ENCODE measurements around the gene NOP16.
A peak's percentile ranks its signal among the peaks of the same experiment; 100 is the strongest.

NOP16 gene

DNA sequence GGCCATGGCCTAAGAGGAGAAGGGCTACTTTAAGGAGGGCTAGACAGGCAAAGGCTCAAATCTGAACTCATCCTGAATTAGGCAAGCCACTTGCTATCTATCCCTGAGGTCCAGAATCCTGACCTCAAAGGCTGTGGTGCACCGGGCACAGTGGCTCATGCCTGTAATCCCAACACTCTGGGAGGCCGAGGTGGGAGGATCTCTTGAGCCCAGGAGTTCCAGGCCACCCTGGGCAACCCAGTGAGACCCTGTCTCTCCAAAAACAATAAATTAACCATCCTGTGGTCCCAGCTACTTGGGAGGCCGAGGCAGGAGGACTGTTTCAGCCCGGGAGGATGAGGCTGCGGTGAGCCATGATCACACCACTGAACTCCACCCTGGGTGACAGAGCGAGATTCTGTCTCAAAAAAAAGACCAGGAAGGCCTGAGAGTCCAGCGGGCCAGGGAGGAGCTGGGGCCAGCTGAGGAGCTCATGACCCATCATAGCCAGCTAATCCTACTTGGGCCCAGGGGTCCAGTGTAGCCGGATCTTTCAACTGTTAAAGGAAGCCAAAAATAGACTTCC is 4.0 kb downstream of the NOP16 start:
- DNase-seq = no peak

DNA sequence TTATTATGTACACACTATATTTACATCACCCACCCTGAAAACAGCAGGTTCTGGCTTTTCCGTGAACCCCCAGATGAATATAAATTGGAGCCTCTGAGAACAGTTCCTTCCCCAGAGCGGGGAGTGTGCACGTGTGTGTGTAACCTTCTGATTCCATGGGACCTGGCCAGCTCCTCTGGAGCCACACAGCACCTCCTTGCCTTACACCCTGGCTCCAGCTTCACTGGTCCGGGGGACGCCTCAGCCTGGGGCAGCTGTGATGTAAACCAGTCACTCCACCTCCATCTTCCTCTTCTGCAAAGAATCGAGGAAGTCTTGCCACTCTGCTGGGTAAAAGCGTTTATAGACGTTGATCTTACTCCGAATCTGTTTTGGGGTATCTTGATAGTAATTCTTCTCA is 4.4 kb downstream of the NOP16 start:
- DNase-seq = no peak

GRCh38 chr5:176383248-176383905 is 5.0 kb downstream of the NOP16 start:
- no peak for DNase-seq

GRCh38 chr5:176382721-176383120 is 5.7 kb downstream of the NOP16 start:
- DNase-seq = no peak

DNA sequence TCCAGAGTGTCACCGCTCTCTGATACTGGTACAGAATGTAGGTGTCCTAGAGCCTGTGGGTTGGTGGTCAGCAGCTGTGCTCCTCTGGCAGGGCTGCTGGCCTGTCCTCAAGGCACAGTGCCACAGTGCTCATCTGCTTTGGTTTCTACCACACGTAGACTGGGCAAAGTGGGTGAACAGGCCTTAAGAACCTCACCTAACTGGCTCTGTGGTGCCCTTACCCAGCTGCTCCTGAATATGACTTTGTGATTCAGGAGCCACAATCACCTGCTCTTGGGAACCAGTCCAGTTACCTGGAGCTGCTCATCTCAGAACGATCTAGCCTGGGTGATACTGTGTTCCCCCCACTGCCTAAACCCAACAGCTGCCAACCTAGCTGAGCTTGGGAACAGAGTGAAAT is 6.4 kb downstream of the NOP16 start:
- no peak for DNase-seq

- no peak for DNase-seq
Observed at GRCh38 chr5:176381423-176381822, 7.0 kb downstream of the NOP16 start.

DNA sequence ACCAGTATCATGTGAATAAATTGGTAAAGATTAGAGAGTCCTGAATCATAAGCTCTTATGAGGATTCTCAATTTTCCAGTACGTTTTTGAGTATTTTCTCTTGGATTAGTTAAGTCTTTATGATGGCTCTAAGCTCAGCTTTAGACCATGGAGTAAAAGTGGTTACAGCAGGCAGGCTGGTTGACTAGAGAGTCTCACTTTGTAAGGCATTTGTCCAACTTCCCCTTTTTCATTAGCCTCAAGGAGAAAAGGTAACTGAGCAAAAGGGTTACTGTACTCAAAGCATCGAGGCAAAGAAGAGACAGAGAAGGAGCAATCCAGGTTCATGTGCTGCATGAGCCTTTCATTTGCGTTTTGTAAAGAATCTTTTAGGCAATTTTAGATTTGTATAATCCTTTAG is 8.5 kb downstream of the NOP16 start:
- no peak for DNase-seq

- DNase-seq = no peak
Observed at GRCh38 chr5:176373100-176373818, 15.1 kb downstream of the NOP16 start.

- no peak for DNase-seq
Observed at GRCh38 chr5:176371621-176372539, 16.5 kb downstream of the NOP16 start.

- no peak for DNase-seq
Observed at GRCh38 chr5:176369934-176370711, 18.3 kb downstream of the NOP16 start.

- DNase-seq = no peak
Observed at GRCh38 chr5:176368726-176369125, 19.7 kb downstream of the NOP16 start.

GRCh38 chr5:176366232-176366894 is 22.0 kb downstream of the NOP16 start:
- DNase-seq = no peak

DNA sequence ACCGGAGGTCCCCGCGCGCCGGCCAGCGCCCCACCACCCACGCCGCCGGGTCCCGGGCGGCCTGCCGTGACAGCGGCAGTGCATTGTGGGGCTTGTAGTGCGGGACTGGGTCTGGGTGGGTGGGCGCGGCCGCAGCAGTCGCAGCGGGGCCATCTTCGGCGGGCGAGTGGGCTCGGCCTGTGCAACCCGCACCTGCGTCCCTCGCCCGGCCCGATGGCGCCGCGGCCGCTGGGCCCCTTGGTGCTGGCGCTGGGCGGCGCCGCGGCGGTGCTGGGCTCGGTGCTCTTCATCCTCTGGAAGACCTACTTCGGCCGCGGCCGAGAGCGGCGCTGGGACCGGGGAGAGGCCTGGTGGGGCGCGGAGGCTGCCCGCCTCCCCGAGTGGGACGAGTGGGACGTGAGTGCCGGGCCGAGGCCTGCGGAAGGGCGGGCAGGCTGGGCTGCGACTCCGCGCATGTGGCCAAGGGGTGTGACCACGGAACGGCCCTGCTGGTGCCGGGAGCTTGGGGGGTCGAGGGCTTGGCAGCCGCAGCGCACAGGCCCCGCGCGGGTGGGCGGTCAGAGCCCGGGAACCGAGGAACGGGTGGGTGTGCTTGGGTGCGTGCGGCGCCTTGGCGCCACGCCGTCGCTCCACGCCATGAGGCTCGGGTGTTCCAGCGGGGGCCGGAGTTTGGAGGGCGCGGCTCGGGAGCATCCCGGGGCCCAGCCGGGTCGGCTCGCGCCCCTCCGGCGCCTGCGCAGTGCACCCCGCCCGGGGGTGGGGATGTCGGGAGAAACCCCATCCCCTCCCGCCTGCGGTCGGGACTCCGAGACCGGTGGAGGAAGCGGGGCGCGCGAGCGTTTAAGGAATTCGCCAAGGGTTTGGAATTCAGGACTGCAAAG is 22.8 kb downstream of the NOP16 start, which contains the start of gene ARL10:
TSS of gene ARL10 (plus strand) at position 137 of the 881 bp plus-strand sequence. CDS start at position 214, 77 bp downstream.
- DNase-seq = no peak

DNA sequence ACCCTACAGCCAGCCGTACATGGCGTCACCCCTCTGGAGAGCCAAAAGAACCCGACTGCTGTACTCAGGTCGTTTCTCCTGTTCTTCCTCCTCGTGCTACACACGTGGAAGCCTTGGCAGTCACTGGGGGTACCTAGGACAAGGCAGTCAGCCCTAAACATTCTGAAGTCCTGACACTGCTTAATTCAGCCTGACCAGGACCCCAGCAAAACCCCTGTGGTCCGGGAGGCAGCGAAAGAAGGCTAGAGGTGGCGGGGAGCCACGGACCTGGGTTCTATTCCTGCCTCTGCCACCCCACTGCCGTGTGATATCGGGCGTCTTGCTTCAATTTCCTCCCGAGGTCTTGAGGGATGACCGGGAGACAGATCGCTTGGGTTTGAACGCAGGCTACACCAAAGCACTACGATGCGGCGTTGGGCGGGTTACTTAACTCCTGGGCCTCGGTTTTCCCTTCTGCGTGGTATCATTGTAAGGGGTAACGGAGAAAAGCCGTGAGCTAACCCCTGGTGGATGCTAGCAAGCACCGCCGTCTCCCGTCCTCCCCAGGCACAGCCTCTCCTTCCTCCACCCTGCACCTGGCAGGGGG is 23.5 kb downstream of the NOP16 start:
- DNase-seq = no peak

DNA sequence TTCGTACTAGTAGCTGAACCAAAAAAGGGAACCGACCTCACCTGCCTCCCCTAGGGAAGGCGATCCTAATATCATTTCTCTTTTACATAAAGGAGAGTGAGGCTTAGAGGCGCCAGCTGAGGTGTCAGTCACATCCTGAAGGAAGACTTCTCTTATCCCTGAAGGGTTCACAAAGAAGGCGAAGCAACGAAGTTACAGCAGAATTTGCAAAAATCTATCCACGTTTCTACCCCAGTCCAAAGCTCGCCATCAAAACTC is 26.2 kb downstream of the NOP16 start:
- DNase-seq = no peak

DNA sequence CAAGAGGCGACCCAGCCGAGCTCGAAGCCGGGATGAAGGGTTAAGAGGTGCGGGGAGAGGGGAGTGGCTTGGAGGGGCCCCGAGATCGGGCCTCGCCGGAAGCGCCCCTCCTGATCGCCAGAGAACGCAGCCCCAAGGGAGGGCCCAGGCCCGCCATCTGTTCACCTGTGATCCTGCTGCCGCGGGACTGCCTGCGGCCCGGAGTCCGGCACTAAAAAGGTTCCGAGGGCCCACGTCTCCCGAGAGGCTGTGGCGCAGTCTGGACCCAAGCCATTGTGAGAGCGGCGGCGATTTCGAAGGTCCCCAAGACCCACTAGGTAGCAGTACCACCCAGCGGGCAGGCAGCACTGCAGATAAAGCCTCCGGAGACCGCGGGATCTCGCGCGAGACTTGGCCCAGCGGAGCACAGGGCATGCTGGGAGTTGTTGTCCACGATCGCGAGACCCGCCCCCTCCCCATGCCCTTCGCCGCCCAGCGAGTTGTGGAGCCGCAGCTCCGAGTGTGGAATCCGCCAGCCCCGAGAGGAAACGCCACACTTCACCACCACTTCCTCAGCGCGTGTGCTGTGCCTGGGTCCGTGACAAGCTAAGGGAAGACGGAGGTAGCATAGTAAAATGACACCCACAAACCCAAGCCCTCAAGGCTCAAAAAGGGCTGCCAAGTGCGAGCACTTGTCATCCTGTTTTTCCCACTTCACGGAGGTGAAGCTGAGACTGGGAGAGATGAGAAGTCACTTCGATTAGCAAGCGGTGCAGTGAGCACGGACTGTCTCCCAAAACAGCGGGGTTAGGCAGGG is 26.8 kb downstream of the NOP16 start, which contains the start of gene KIAA1191:
TSS of gene KIAA1191 (minus strand) at position 328 of the 796 bp plus-strand sequence. CDS start 2,256 bp downstream, outside the sequence.
- peak; percentile 54 for DNase-seq

DNA sequence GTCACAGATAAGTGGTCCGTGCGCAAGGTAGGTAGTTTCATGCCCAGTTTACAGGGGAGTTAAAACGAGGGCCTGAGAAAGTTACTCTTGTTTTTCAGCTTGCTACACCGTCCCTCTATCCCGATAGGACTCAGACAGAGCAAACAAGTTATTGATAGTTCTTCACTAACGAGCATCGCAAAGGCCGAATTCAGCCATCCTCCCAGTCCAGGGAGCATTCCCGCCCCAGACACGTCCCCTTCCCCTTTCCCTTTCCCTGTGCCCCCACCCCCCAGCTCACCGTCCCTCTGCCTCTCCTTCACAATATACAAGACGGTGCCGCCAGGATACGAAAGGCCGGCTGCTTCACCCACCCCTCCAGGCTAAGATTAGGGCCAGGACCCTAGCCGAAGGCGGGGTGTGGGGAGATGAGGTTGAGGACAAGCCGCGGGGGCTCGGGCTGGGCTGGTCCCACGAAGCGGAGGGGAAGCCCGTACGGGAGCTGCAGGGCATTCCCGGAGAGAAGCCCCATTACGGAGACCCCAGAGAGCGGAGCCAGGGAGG is 27.4 kb downstream of the NOP16 start:
- no peak for DNase-seq

- no peak for DNase-seq
Observed at GRCh38 chr5:176359658-176360057, 28.7 kb downstream of the NOP16 start.

DNA sequence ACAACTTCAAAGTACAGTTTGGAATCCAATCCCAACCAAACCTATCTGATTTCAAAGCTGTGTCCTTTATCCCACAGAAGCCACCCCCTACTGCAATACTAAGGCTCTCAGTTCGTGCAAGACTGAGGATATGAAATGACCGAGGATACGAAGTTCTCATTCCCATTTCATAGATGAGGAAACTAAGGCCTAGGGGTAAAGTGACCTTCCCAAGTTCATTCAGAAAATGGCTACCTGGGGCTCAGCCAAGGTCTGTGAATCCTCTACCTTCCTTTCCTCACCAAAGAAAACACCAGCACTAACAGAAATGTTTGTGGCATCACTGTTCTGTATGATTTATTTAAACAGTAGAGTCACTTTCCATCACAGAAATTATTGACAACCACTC is 32.2 kb downstream of the NOP16 start:
- no peak for DNase-seq
